ENCODE data around the gene ZNF740. TPM values are rescaled to one million over a fixed set of nuclear protein-coding genes. Genes with fewer than 3 reads are reported as not detected.

Gene ZNF740
- total RNA-seq, 1 experiment from 2014 or later: 49.7 TPM

- no peak overlapping the region for H2AFZ ChIP-seq (ENCODE audit: low read depth, low read length, poor library complexity, severe bottlenecking)
- intact Hi-C loops (cut with micrococcal nuclease): no loop called here
- H3K79me2 ChIP-seq (ENCODE audit: insufficient read depth, low read length): no peaks in the 10 kb centered on the region
- peaks cover 6 to 22% of the 10 kb centered on the region in 2 experiments; a peak in 3 of 4 replicates for H3K4me1 ChIP-seq (ENCODE audit: control insufficient read depth in 1 of 2, insufficient read depth in 2 of 2, low read length in 2 of 2)
- no peak overlapping the region for H3K4me3 ChIP-seq (replicated peaks in 1 of 2; ENCODE audit: low read depth in 1 of 2, low read length in 2 of 2)
- no peak overlapping the region for H3K27ac ChIP-seq (ENCODE audit: low read depth, low read length)
- RAD21 ChIA-PET (ENCODE audit: low non-redundant PET in 1 of 2, low total read pairs in 2 of 2, uncharacterized antibody in 2 of 2, unreplicated experiment in 2 of 2): no interaction called here
- POLR2A ChIA-PET: interaction anchor here (2.3 kb wide), 1 partner anchor 11 kb away, joined by 7 read pairs; the partner anchor contains the start of genes CSAD and ZNF740
- DNase-seq (ENCODE audit: low read depth, low spot score) (no peak), ATAC-seq (no peak)
- no peaks in the 10 kb centered on the region for H3K9me3 ChIP-seq (ENCODE audit: control insufficient read depth in 1 of 2, insufficient read depth in 1 of 2, low read depth in 1 of 2, low read length in 2 of 2)
- H4K20me1 ChIP-seq (ENCODE audit: insufficient read depth): no peaks in the 10 kb centered on the region
- no peaks in the 10 kb centered on the region for H3K27me3 ChIP-seq (ENCODE audit: insufficient read depth, low read length)
- H3K36me3 ChIP-seq (ENCODE audit: control insufficient read depth in 1 of 2, insufficient read depth in 2 of 2, low read length in 2 of 2): peaks cover 7 to 8% of the 10 kb centered on the region in 2 experiments; a peak in 3 of 4 replicates
- no TSS peak for BruUV-seq (replicated peaks)
- H3K9ac ChIP-seq (ENCODE audit: low read length): no peak overlapping the region
- H3K9me2 ChIP-seq (ENCODE audit: insufficient read depth): no peaks in the 10 kb centered on the region
- no peak overlapping the region for H3K4me2 ChIP-seq (ENCODE audit: low read length)
- TF ChIP-seq CEBPB (IDR thresholded peaks at IDR 0.05; ENCODE audit: low read depth): no peak
- no peak for TF ChIP-seq ZBTB33 (IDR thresholded peaks at IDR 0.05; ENCODE audit: extremely low read depth, insufficient replicate concordance, low read length)
- TF ChIP-seq ELF1 (IDR thresholded peaks at IDR 0.05; ENCODE audit: borderline replicate concordance, low read depth): no peak
- TF ChIP-seq ZFX (IDR thresholded peaks at IDR 0.05): no peak
- no peak for TF ChIP-seq RAD21 (IDR thresholded peaks at IDR 0.05; ENCODE audit: low read depth)
- no peak for TF ChIP-seq SIN3A (IDR thresholded peaks at IDR 0.05; ENCODE audit: low read depth)
- TF ChIP-seq SRF (IDR thresholded peaks at IDR 0.05; ENCODE audit: low read depth): no peak
- no peak for TF ChIP-seq FOSL1 (IDR thresholded peaks at IDR 0.05; ENCODE audit: low read depth)
- TF ChIP-seq TCF7L2 (IDR thresholded peaks at IDR 0.05; ENCODE audit: borderline replicate concordance, extremely low read depth, insufficient read depth, insufficient read length): no peak
- no peak for TF ChIP-seq EZH2phosphoT487 (IDR thresholded peaks at IDR 0.05; ENCODE audit: borderline replicate concordance)
- no peak for TF ChIP-seq MAX (IDR thresholded peaks at IDR 0.05)
- TF ChIP-seq SP1 (IDR thresholded peaks at IDR 0.05; ENCODE audit: low read depth): no peak
- TF ChIP-seq POLR2A (IDR thresholded peaks at IDR 0.05; ENCODE audit: borderline replicate concordance, extremely low read depth, insufficient read depth, insufficient read length): no peak
- TF ChIP-seq JUND (IDR thresholded peaks at IDR 0.05): no peak
- TF ChIP-seq, protein P1, sequence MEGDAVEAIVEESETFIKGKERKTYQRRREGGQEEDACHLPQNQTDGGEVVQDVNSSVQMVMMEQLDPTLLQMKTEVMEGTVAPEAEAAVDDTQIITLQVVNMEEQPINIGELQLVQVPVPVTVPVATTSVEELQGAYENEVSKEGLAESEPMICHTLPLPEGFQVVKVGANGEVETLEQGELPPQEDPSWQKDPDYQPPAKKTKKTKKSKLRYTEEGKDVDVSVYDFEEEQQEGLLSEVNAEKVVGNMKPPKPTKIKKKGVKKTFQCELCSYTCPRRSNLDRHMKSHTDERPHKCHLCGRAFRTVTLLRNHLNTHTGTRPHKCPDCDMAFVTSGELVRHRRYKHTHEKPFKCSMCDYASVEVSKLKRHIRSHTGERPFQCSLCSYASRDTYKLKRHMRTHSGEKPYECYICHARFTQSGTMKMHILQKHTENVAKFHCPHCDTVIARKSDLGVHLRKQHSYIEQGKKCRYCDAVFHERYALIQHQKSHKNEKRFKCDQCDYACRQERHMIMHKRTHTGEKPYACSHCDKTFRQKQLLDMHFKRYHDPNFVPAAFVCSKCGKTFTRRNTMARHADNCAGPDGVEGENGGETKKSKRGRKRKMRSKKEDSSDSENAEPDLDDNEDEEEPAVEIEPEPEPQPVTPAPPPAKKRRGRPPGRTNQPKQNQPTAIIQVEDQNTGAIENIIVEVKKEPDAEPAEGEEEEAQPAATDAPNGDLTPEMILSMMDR (IDR thresholded peaks at IDR 0.05 in 2 of 3, conservative IDR thresholded peaks at IDR 0.05 in 1 of 3; ENCODE audit: borderline replicate concordance in 1 of 3, insufficient read depth in 1 of 3, low read depth in 2 of 3, low read length in 2 of 3): no peak
- no peak for TF ChIP-seq ATF3 (IDR thresholded peaks at IDR 0.05)
- CTCF ChIA-PET: no interaction called here
Observed at GRCh38 chr12:53191885-53192530, 11.5 kb downstream of the ZNF740 start.
